ENCODE measurements around the gene UBE2Q2. TPM values are rescaled to one million over a fixed set of nuclear protein-coding genes. Genes with fewer than 3 reads are reported as not detected.
A peak's percentile ranks its signal among the peaks of the same experiment; 100 is the strongest.

The UBE2Q2 gene
- total and polyA plus RNA-seq, 9 of the 15 experiments (the other 6 are each of a cell fraction or from before 2014, with no cell fraction given), result 6.2 to 24.0 (median 16.2) TPM

GRCh38 chr15:75861750-75862402, 18.6 kb downstream of the UBE2Q2 start:
- ChIA-PET CTCF (ENCODE audit: low intra/inter-chr PET ratio) (interaction anchor here (0.5 to 0.6 kb wide), 2 partner anchors 16 to 60 kb away, joined by 3 to 10 read pairs; no protein-coding TSS in a partner anchor), POLR2A (interaction anchor here (2.3 kb wide), 1 partner anchor 13 kb away, joined by 8 read pairs; no protein-coding TSS in a partner anchor)
- 0 out of 3 replicates have a peak, but pooled peaks have one; percentile 42 for ATAC-seq
- Histone ChIP-seq H3K4me3 (no peak overlapping the region), H3K27ac (ENCODE audit: extremely low read depth, low read depth, low read length) (no peak overlapping the region), H2AFZ (ENCODE audit: low read depth, low read length) (no peak overlapping the region), H3K4me1 (replicated peaks in 1 of 2; ENCODE audit: control insufficient read depth in 2 of 2, insufficient read depth in 2 of 2, low read length in 2 of 2) (peaks cover 0 to 17% of the 10 kb centered on the region in 2 experiments; a peak in 2 of 5 replicates), H3K79me2 (ENCODE audit: control insufficient read depth, insufficient read depth, low read length) (peaks cover 79% of the 10 kb centered on the region), H4K20me1 (replicated peaks; ENCODE audit: control insufficient read depth, insufficient read depth, low read length) (no peaks in the 10 kb centered on the region), H3K27me3 (ENCODE audit: control insufficient read depth in 2 of 2, insufficient read depth in 2 of 2, low read length in 2 of 2) (no peaks in the 10 kb centered on the region), H3K36me3 (ENCODE audit: control insufficient read depth, insufficient read depth, low read length) (peaks cover 66% of the 10 kb centered on the region), H3K4me2 (ENCODE audit: insufficient read depth, low read length) (no peak overlapping the region), H3K9me1 (ENCODE audit: control insufficient read depth, insufficient read depth, low read length) (no peaks in the 10 kb centered on the region), H3K9me3 (replicated peaks; ENCODE audit: control insufficient read depth, insufficient read depth, low read depth, low read length) (no peaks in the 10 kb centered on the region), H3K9ac (ENCODE audit: insufficient read depth in 1 of 2, low read depth in 2 of 2, low read length in 2 of 2) (no peak overlapping the region)
- no TSS peak for BruUV-seq (replicated peaks)
- no peak for FAIRE-seq
- WGBS (ENCODE audit: insufficient coverage, low coverage, missing lambda C conversion rate), result 54% methylated on average over 6 of the region's 6 CpGs
- DNase-seq (ENCODE audit: extremely low read depth in 1 of 4, low spot score in 3 of 4), result no peak
- TF ChIP-seq TAF7 (tag; IDR thresholded peaks at IDR 0.05) (no peak), MEIS2 (IDR thresholded peaks at IDR 0.05; ENCODE audit: partially characterized antibody) (peak; percentile 73)
- TF ChIP-seq, protein P1, sequence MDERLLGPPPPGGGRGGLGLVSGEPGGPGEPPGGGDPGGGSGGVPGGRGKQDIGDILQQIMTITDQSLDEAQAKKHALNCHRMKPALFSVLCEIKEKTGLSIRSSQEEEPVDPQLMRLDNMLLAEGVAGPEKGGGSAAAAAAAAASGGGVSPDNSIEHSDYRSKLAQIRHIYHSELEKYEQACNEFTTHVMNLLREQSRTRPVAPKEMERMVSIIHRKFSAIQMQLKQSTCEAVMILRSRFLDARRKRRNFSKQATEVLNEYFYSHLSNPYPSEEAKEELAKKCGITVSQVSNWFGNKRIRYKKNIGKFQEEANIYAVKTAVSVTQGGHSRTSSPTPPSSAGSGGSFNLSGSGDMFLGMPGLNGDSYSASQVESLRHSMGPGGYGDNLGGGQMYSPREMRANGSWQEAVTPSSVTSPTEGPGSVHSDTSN (CRISPR knock-in tag; IDR thresholded peaks at IDR 0.05; ENCODE audit: low read depth), result no peak
- TF ChIP-seq, protein P1 (tag; conservative IDR thresholded peaks at IDR 0.05; ENCODE audit: low read depth), result peak; percentile 61
- in situ Hi-C loops (cut with MboI), result no loop called here
- intact Hi-C loops (cut with micrococcal nuclease), result no loop called here

Measured in K562 (cell line).